ENCODE data around the gene FGFRL1. TPM values are rescaled to one million over a fixed set of nuclear protein-coding genes. Genes with fewer than 3 reads are reported as not detected.

Gene FGFRL1
- total RNA-seq (2016; rRNA removed; fragmentation: Illumina TruSeq; extraction: Trizol) (12.3 and 19.1 TPM in 2 replicates), polyA plus RNA-seq (2011; rRNA removed) (30.6 and 35.5 TPM in 2 replicates), polyA minus RNA-seq (2011; rRNA and poly(A)+ RNA removed; ENCODE audit: low replicate concordance) (74.3 and 145 TPM in 2 replicates), Bru-seq, nascent RNA (percentile 56 among the genes with signal in this experiment), BruChase-seq, experiment 1, labeled RNA remaining after a 6-hour chase (percentile 79 among the genes with signal in this experiment), BruChase-seq, experiment 2, labeled RNA remaining after a 2-hour chase (percentile 63 among the genes with signal in this experiment)
- total RNA-seq (2016; cell fraction: cytosol; rRNA removed; fragmentation: Illumina TruSeq; extraction: Trizol; ENCODE audit: low read depth) = 8.9 and 9.3 TPM in 2 replicates
- 11.5 and 17.5 TPM in 2 replicates for total RNA-seq (2016; cell fraction: insoluble cytoplasmic fraction; rRNA removed; fragmentation: Illumina TruSeq; extraction: Trizol)
- 31.8 and 32.6 TPM in 2 replicates for total RNA-seq (2016; cell fraction: membrane; rRNA removed; fragmentation: Illumina TruSeq; extraction: Trizol)
- 13.0 and 15.9 TPM in 2 replicates for total RNA-seq (2016; cell fraction: nucleus; rRNA removed; fragmentation: Illumina TruSeq; extraction: Trizol)
- 37.2 and 49.4 TPM in 2 replicates for polyA plus RNA-seq (2011; cell fraction: cytosol; rRNA removed)
- 122 and 143 TPM in 2 replicates for polyA plus RNA-seq (2011; cell fraction: nucleus; rRNA removed)
- 21.8 and 31.9 TPM in 2 replicates for polyA plus RNA-seq (2012)
- 15.2 and 15.4 TPM in 2 replicates for polyA plus RNA-seq (2016; cell fraction: cytosol; fragmentation: Illumina TruSeq; extraction: Trizol; ENCODE audit: low read depth)
- polyA plus RNA-seq (2016; cell fraction: insoluble cytoplasmic fraction; fragmentation: Illumina TruSeq; extraction: Trizol; ENCODE audit: low read depth) = 18.1 and 23.1 TPM in 2 replicates
- polyA plus RNA-seq (2016; cell fraction: membrane; fragmentation: Illumina TruSeq; extraction: Trizol; ENCODE audit: low read depth) = 38.4 and 44.6 TPM in 2 replicates
- polyA plus RNA-seq (2016; cell fraction: nucleus; fragmentation: Illumina TruSeq; extraction: Trizol; ENCODE audit: insufficient read depth, low read depth) = 33.6 and 40.0 TPM in 2 replicates
- 22.8 and 26.5 TPM in 2 replicates for polyA minus RNA-seq (2011; cell fraction: cytosol; rRNA and poly(A)+ RNA removed)
- polyA minus RNA-seq (2011; cell fraction: nucleus; rRNA and poly(A)+ RNA removed) = 19.9 and 23.2 TPM in 2 replicates
- long read RNA-seq, experiment 1, partial matches to known transcripts = 1 of 6 reads
- long read RNA-seq, experiment 1, other reads (novel, unspliced or antisense) = 5 of 6 reads
- long read RNA-seq, experiment 2, transcript FGFRL1-205 (7 exons, 2,304 nt) = major isoform, 46 of 109 reads
- long read RNA-seq, experiment 2, partial matches to known transcripts = 21 of 109 reads
- long read RNA-seq, experiment 2, other reads (novel, unspliced or antisense) = 38 of 109 reads

GRCh38 chr4:1011022-1011665 is at the start of gene FGFRL1:
TSS of gene FGFRL1 (plus strand) at chr4:1011626. CDS start at chr4:1012486, 860 bp downstream.
- H3K79me2 ChIP-seq (ENCODE audit: insufficient read depth, low read length) = peaks cover 6% of the 10 kb centered on the region
- H3K9ac ChIP-seq (ENCODE audit: insufficient read depth, low read depth, low read length) = peak within 1 kb of the TSS; percentile 52
- intact Hi-C loops (cut with micrococcal nuclease; ENCODE audit: unreplicated experiment) = no loop called here
- peaks cover 61% of the 10 kb centered on the region for H3K4me1 ChIP-seq (ENCODE audit: insufficient read depth, low read length)
- peaks cover 5 to 25% of the 10 kb centered on the region in 2 experiments for H3K27me3 ChIP-seq (ENCODE audit: control insufficient read depth in 1 of 2, insufficient read depth in 2 of 2, low read length in 2 of 2)
- peak within 1 kb of the TSS; percentile 48 for H3K27ac ChIP-seq (ENCODE audit: extremely low read length, insufficient read depth, low read length)
- in situ Hi-C loops (cut with HindIII; ENCODE audit: extremely low pct_ligation_motif_present, low pct_unique_long_range_greater_than_20kb) = no loop called here
- peak within 1 kb of the TSS; percentile 50 to 89 (median 65); a peak in 4 of 6 replicates for H3K4me3 ChIP-seq (replicated peaks in 1 of 3; ENCODE audit: insufficient read depth in 1 of 3, low read depth in 2 of 3, low read length in 3 of 3)
- POLR2A ChIA-PET = interaction anchor here (0.7 to 1.0 kb wide), 2 partner anchors 19 to 24 kb away, joined by 3 to 4 read pairs; no protein-coding TSS in a partner anchor
- DNase-seq (ENCODE audit: low spot score) (peak; percentile 70), ATAC-seq (peak; percentile 19), FAIRE-seq (no peak)
- no peaks in the 10 kb centered on the region for H3K9me3 ChIP-seq (ENCODE audit: low read length)
- H2AFZ ChIP-seq (ENCODE audit: low read length) = no peak within 1 kb of the TSS
- H4K20me1 ChIP-seq (ENCODE audit: insufficient read depth, low read length) = no peaks in the 10 kb centered on the region
- H3K36me3 ChIP-seq (replicated peaks in 1 of 2; ENCODE audit: control insufficient read depth in 1 of 2, insufficient read depth in 2 of 2, low read length in 2 of 2) = no peaks in the 10 kb centered on the region
- no CpG with 5 or more reads among the region's 89 CpGs for WGBS (ENCODE audit: low lambda C conversion rate)
- H3K4me2 ChIP-seq (ENCODE audit: low read depth, low read length) = peak within 1 kb of the TSS; percentile 91
- CTCF ChIA-PET (ENCODE audit: low intra/inter-chr PET ratio, low total read pairs) = no interaction called here
- no TSS peak for BruUV-seq (replicated peaks)
- TF ChIP-seq DRAP1 (CRISPR knock-in tag; IDR thresholded peaks at IDR 0.05) (no peak), ZNF777 (CRISPR knock-in tag; IDR thresholded peaks at IDR 0.05) (peak; percentile 66), ZNF670 (CRISPR knock-in tag; IDR thresholded peaks at IDR 0.05; ENCODE audit: borderline replicate concordance) (peak; percentile 61; the same call in 1 of the 2 replicates), HDAC1 (CRISPR knock-in tag; IDR thresholded peaks at IDR 0.05) (no peak), CBX5 (CRISPR knock-in tag; IDR thresholded peaks at IDR 0.05; ENCODE audit: borderline replicate concordance) (no peak), ZNF607 (CRISPR knock-in tag; IDR thresholded peaks at IDR 0.05; ENCODE audit: borderline replicate concordance) (no peak), NCOR1 (IDR thresholded peaks at IDR 0.05; ENCODE audit: borderline replicate concordance, low read length) (no peak), TAF1 (CRISPR knock-in tag; IDR thresholded peaks at IDR 0.05) (peak; percentile 25; the same call in 1 of the 2 replicates), MATR3 (CRISPR knock-in tag; IDR thresholded peaks at IDR 0.05) (no peak), ZNF691 (CRISPR knock-in tag; IDR thresholded peaks at IDR 0.05; ENCODE audit: borderline replicate concordance, low read depth) (no peak), ZNF629 (CRISPR knock-in tag; conservative IDR thresholded peaks at IDR 0.05) (no peak), CENPX (CRISPR knock-in tag; IDR thresholded peaks at IDR 0.05) (no peak), KLF16 (CRISPR knock-in tag; IDR thresholded peaks at IDR 0.05) (no peak), ZMAT3 (CRISPR knock-in tag; conservative IDR thresholded peaks at IDR 0.05) (no peak), POGK (CRISPR knock-in tag; conservative IDR thresholded peaks at IDR 0.05) (no peak), TGIF2 (CRISPR knock-in tag; IDR thresholded peaks at IDR 0.05) (no peak), SP4 (CRISPR knock-in tag; IDR thresholded peaks at IDR 0.05) (0 out of 2 replicates have a peak, but pooled peaks have one; percentile 30)

Data from HepG2 (cell line).